ENCODE measurements around the gene IL6. TPM values are rescaled to one million over a fixed set of nuclear protein-coding genes. Genes with fewer than 3 reads are reported as not detected.
"Not testable (repeated sequence)": the region's sequence is repeated elsewhere in the genome, so short reads cannot be mapped to it uniquely, and the experiment has no call there.

The IL6 gene
- total RNA-seq, 2 experiments from 2014 or later: not detected

DNA sequence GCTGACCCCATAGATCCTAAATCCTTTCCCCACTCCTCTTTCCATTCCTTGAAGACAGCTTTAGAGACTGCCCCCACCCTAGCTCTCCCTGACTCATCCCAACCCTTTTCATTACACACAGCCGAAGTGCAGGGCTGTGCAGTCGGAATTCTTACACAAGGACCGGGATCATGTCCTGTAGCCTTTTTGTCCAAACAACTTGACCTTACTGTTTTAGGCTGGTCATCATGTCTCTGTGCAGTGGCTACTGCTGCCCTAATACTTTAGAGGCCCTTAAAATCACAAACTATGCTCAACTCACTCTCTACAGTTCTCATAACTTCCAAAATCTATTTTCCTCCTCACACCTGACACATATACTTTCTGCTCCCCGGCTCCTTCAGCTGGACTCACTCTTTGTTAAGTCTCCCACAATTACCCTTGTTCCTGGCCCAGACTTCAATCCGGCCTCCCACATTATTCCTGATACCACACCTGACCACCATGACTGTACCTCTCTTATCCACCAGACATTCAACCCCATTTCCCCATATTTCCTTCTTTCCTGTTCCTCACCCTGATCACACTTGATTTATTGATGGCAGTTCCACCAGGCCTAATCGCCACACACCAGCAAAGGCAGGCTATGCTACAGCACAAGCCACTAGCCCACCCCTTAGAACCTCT lies 19.8 kb upstream of the IL6 start:
- H3K4me1 ChIP-seq (ENCODE audit: insufficient read depth, low read length); H3K36me3 ChIP-seq (ENCODE audit: insufficient read depth, low read length); H3K36me3 Mint-ChIP-seq (ENCODE audit: low read depth); intact Hi-C loops (cut with DNase I, micrococcal nuclease); ATAC-seq (ENCODE audit: poor library complexity); POLR2A ChIA-PET; DNase-seq; H3K9me3 Mint-ChIP-seq; H3K4me3 ChIP-seq (ENCODE audit: low read length); H3K27me3 Mint-ChIP-seq; H3K9me3 ChIP-seq (ENCODE audit: control insufficient read depth in 1 of 2, insufficient read depth in 1 of 2, low read length in 2 of 2); H3K27ac ChIP-seq (ENCODE audit: low read depth in 1 of 2, low read length in 2 of 2); H3K27ac Mint-ChIP-seq; H3K4me1 Mint-ChIP-seq (ENCODE audit: low read depth); H3K27me3 ChIP-seq (ENCODE audit: control insufficient read depth in 1 of 2, insufficient read depth in 2 of 2, low read length in 2 of 2); H3K4me3 Mint-ChIP-seq; CTCF ChIA-PET: not testable (repeated sequence)

GRCh38 chr7:22708214-22708613 lies 18.8 kb upstream of the IL6 start:
- H3K27me3 ChIP-seq (ENCODE audit: control insufficient read depth in 1 of 2, insufficient read depth in 2 of 2, low read length in 2 of 2); H3K27ac ChIP-seq (ENCODE audit: low read depth in 1 of 2, low read length in 2 of 2); ATAC-seq (ENCODE audit: poor library complexity); CTCF ChIA-PET; H3K4me3 Mint-ChIP-seq; intact Hi-C loops (cut with DNase I, micrococcal nuclease); H3K27me3 Mint-ChIP-seq; H3K4me1 ChIP-seq (ENCODE audit: insufficient read depth, low read length); H3K27ac Mint-ChIP-seq; H3K4me1 Mint-ChIP-seq (ENCODE audit: low read depth); POLR2A ChIA-PET; DNase-seq; H3K36me3 Mint-ChIP-seq (ENCODE audit: low read depth); H3K9me3 ChIP-seq (ENCODE audit: control insufficient read depth in 1 of 2, insufficient read depth in 1 of 2, low read length in 2 of 2); H3K4me3 ChIP-seq (ENCODE audit: low read length); H3K9me3 Mint-ChIP-seq; H3K36me3 ChIP-seq (ENCODE audit: insufficient read depth, low read length): not testable (repeated sequence)

DNA sequence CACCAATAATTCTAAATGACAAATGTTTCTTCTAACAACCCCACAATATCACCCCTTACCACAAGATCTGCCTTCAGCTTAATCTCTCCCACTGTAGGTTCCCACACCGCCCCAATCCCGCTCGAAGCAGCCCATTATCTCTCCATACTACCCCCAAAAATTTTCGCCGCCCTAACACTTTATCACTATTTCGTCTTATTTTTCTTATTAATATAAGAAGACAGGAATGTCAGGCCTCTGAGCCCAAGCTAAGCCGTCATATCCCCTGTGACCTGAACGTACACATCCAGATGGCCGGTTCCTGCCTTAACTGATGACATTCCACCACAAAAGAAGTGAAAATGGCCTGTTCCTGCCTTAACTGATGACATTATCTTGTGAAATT lies 18.3 kb upstream of the IL6 start:
- ATAC-seq (ENCODE audit: poor library complexity); H3K27ac Mint-ChIP-seq; H3K27me3 ChIP-seq (ENCODE audit: control insufficient read depth in 1 of 2, insufficient read depth in 2 of 2, low read length in 2 of 2); intact Hi-C loops (cut with DNase I, micrococcal nuclease); H3K4me1 Mint-ChIP-seq (ENCODE audit: low read depth); DNase-seq; CTCF ChIA-PET; POLR2A ChIA-PET; H3K4me3 ChIP-seq (ENCODE audit: low read length); H3K36me3 Mint-ChIP-seq (ENCODE audit: low read depth); H3K27me3 Mint-ChIP-seq; H3K36me3 ChIP-seq (ENCODE audit: insufficient read depth, low read length); H3K4me3 Mint-ChIP-seq; H3K9me3 ChIP-seq (ENCODE audit: control insufficient read depth in 1 of 2, insufficient read depth in 1 of 2, low read length in 2 of 2); H3K9me3 Mint-ChIP-seq; H3K27ac ChIP-seq (ENCODE audit: low read depth in 1 of 2, low read length in 2 of 2); H3K4me1 ChIP-seq (ENCODE audit: insufficient read depth, low read length): not testable (repeated sequence)

GRCh38 chr7:22709062-22709829 lies 17.8 kb upstream of the IL6 start:
- intact Hi-C loops (cut with DNase I, micrococcal nuclease); H3K4me3 ChIP-seq (ENCODE audit: low read length); CTCF ChIA-PET; ATAC-seq (ENCODE audit: poor library complexity); H3K36me3 ChIP-seq (ENCODE audit: insufficient read depth, low read length); H3K4me1 ChIP-seq (ENCODE audit: insufficient read depth, low read length); H3K27ac Mint-ChIP-seq; H3K36me3 Mint-ChIP-seq (ENCODE audit: low read depth); H3K27me3 ChIP-seq (ENCODE audit: control insufficient read depth in 1 of 2, insufficient read depth in 2 of 2, low read length in 2 of 2); DNase-seq; H3K27me3 Mint-ChIP-seq; H3K27ac ChIP-seq (ENCODE audit: low read depth in 1 of 2, low read length in 2 of 2); H3K4me3 Mint-ChIP-seq; H3K9me3 ChIP-seq (ENCODE audit: control insufficient read depth in 1 of 2, insufficient read depth in 1 of 2, low read length in 2 of 2); POLR2A ChIA-PET; H3K9me3 Mint-ChIP-seq; H3K4me1 Mint-ChIP-seq (ENCODE audit: low read depth): not testable (repeated sequence)

GRCh38 chr7:22709857-22710256 lies 17.1 kb upstream of the IL6 start:
- TF ChIP-seq, protein P1, sequence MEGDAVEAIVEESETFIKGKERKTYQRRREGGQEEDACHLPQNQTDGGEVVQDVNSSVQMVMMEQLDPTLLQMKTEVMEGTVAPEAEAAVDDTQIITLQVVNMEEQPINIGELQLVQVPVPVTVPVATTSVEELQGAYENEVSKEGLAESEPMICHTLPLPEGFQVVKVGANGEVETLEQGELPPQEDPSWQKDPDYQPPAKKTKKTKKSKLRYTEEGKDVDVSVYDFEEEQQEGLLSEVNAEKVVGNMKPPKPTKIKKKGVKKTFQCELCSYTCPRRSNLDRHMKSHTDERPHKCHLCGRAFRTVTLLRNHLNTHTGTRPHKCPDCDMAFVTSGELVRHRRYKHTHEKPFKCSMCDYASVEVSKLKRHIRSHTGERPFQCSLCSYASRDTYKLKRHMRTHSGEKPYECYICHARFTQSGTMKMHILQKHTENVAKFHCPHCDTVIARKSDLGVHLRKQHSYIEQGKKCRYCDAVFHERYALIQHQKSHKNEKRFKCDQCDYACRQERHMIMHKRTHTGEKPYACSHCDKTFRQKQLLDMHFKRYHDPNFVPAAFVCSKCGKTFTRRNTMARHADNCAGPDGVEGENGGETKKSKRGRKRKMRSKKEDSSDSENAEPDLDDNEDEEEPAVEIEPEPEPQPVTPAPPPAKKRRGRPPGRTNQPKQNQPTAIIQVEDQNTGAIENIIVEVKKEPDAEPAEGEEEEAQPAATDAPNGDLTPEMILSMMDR (IDR thresholded peaks at IDR 0.05): no peak
- no peak overlapping the region for H3K4me3 ChIP-seq (ENCODE audit: low read length)
- CTCF ChIA-PET: no interaction called here

More at GRCh38 chr7:22709857-22710256, 17.1 kb upstream of the IL6 start:
- POLR2A ChIA-PET: no interaction called here
- H3K36me3 ChIP-seq (ENCODE audit: insufficient read depth, low read length): no peaks in the 10 kb centered on the region
- Mint-ChIP-seq H3K27me3 (no peaks in the 10 kb centered on the region), H3K9me3 (no peaks in the 10 kb centered on the region), H3K4me3 (no peak overlapping the region), H3K36me3 (ENCODE audit: low read depth) (no peaks in the 10 kb centered on the region), H3K27ac (no peak overlapping the region), H3K4me1 (ENCODE audit: low read depth) (no peaks in the 10 kb centered on the region)
- H3K9me3 ChIP-seq (ENCODE audit: control insufficient read depth in 1 of 2, insufficient read depth in 1 of 2, low read length in 2 of 2): no peaks in the 10 kb centered on the region
- no peaks in the 10 kb centered on the region for H3K27me3 ChIP-seq (ENCODE audit: control insufficient read depth in 1 of 2, insufficient read depth in 2 of 2, low read length in 2 of 2)
- DNase-seq: no peak
- H3K4me1 ChIP-seq (ENCODE audit: insufficient read depth, low read length): no peaks in the 10 kb centered on the region
- no peak overlapping the region for H3K27ac ChIP-seq (ENCODE audit: low read depth in 1 of 2, low read length in 2 of 2)
- no peak for ATAC-seq (ENCODE audit: poor library complexity)
- intact Hi-C loops (cut with DNase I, micrococcal nuclease): no loop called here
